GM12891 (cell line): ENCODE measurements around the gene DCLRE1A.

Experiments
- POLR2A ChIP-seq: IDR thresholded peaks from 2 replicates; pipeline ENCODE4 v1.6.1; 2011; ENCODE audit warnings: low read depth, low read length, control low read depth
- SPI1 ChIP-seq: IDR thresholded peaks from 2 replicates; pipeline ENCODE4 v1.6.1; 2011; ENCODE audit warnings: low read depth, low read length, control low read depth

GRCh38 chr10:113875212-113875611 is 21.3 kb upstream of the DCLRE1A start:
- TF ChIP-seq POLR2A (no peak), SPI1 (no peak)
